ENCODE results near the gene DOCK6. TPM values are rescaled to one million over a fixed set of nuclear protein-coding genes. Genes with fewer than 3 reads are reported as not detected.
A peak's percentile ranks its signal among the peaks of the same experiment; 100 is the strongest.
"Not testable (repeated sequence)": the region's sequence is repeated elsewhere in the genome, so short reads cannot be mapped to it uniquely, and the experiment has no call there.

DOCK6 gene
- total RNA-seq, 1 experiment from 2014 or later, result 61.7 TPM

DNA sequence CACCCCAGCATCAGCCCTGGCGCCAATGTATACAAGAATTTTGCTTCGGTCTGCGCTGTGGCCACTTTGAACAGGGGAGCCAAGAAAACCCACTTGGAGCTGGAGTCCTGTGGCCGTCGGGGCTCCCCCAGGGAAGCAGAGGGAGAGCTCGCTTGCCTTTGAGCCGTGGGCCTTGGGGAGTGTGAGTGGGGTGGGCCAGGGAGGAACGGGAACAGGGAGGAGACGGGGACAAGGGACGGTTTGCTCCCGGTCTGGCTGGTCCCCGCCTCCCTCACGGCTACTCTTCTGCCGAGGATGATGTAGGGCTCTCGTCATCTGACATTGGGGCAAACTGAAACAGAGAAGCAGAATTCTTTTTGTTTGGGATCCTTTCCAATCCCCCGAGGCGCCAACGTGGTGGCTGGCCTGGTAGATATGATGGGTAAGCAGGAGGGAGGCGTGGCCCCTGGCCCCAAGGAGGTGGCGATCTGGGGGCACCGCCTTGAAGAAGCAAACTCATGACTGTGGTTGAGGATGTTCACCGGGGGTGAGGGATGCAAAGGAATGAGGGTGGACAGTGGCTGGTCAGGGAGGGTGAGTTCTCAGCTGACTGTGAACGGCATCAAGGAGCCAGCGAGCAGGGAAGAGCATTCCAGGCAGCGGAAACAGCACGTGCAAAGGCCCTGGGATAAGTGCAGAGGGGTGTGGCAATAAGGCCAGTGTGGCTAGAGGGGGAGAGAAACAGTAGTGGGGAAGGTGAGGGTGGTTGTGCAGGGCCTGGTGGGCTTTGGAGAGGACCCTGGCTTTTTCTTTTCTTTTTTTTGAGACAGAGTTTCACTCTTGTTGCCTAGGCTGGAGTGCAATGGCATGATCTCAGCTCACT lies 95.8 kb downstream of the DOCK6 start:
- ChIA-PET CTCF (interaction anchor here (0.6 to 1.4 kb wide), 2 partner anchors 22 to 28 kb away, joined by 5 to 7 read pairs; no protein-coding TSS in a partner anchor), POLR2A (interaction anchor here (0.8 to 2.9 kb wide), 5 partner anchors 9 to 23 kb away, joined by 3 to 15 read pairs (median 3); no protein-coding TSS in a partner anchor)
- H3K4me1 Mint-ChIP-seq (ENCODE audit: insufficient read depth, unreplicated experiment), result peaks cover 12% of the 10 kb centered on the region
- no peak overlapping the region for H3K4me3 Mint-ChIP-seq (ENCODE audit: unreplicated experiment)
- peaks cover 74% of the 10 kb centered on the region for H3K36me3 Mint-ChIP-seq (ENCODE audit: insufficient read depth, unreplicated experiment)
- no peak overlapping the region for H3K27ac Mint-ChIP-seq (ENCODE audit: low read depth, unreplicated experiment)
- BruUV-seq (replicated peaks), result no TSS peak
- no peaks in the 10 kb centered on the region for H3K27me3 Mint-ChIP-seq (ENCODE audit: insufficient read depth, unreplicated experiment)
- H3K9me3 Mint-ChIP-seq (ENCODE audit: unreplicated experiment), result no peaks in the 10 kb centered on the region
- TF ChIP-seq, protein P1, sequence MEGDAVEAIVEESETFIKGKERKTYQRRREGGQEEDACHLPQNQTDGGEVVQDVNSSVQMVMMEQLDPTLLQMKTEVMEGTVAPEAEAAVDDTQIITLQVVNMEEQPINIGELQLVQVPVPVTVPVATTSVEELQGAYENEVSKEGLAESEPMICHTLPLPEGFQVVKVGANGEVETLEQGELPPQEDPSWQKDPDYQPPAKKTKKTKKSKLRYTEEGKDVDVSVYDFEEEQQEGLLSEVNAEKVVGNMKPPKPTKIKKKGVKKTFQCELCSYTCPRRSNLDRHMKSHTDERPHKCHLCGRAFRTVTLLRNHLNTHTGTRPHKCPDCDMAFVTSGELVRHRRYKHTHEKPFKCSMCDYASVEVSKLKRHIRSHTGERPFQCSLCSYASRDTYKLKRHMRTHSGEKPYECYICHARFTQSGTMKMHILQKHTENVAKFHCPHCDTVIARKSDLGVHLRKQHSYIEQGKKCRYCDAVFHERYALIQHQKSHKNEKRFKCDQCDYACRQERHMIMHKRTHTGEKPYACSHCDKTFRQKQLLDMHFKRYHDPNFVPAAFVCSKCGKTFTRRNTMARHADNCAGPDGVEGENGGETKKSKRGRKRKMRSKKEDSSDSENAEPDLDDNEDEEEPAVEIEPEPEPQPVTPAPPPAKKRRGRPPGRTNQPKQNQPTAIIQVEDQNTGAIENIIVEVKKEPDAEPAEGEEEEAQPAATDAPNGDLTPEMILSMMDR (IDR thresholded peaks at IDR 0.05; ENCODE audit: unreplicated experiment), result no peak
- no peak for DNase-seq (ENCODE audit: unreplicated experiment)
- intact Hi-C loops (cut with micrococcal nuclease), result no loop called here

DNA sequence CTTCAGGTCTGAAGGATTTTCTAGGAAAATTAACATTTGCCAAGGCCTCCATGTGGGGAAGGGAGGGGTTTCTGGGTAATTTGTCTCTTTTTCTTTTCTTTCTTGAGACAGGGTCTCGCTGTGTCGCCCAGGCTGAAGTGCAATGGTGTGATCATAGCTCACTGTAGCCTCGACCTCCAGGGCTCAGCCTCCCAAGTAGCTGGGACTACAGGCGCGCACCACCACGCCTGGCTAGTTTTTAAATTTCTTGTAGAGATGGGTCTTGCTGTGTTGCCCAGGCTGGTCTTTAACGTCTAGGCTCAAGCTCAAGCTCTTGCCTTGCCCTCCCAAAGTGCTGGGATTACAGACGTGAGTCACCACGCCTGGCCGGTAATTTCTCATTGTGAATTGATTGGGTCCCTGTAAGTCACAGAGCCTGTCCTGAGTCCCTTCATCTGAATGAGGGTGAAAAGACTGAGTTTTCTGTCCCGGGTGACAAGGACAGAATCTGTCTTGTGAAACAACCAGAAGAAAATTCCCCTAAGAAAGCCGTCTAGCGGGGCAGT lies 96.8 kb downstream of the DOCK6 start:
- TF ChIP-seq, protein P1 (IDR thresholded peaks at IDR 0.05; ENCODE audit: unreplicated experiment), result no peak
- Mint-ChIP-seq H3K27me3 (ENCODE audit: insufficient read depth, unreplicated experiment) (no peaks in the 10 kb centered on the region), H3K4me3 (ENCODE audit: unreplicated experiment) (no peak overlapping the region), H3K9me3 (ENCODE audit: unreplicated experiment) (no peaks in the 10 kb centered on the region), H3K4me1 (ENCODE audit: insufficient read depth, unreplicated experiment) (peaks cover 12% of the 10 kb centered on the region), H3K27ac (ENCODE audit: low read depth, unreplicated experiment) (no peak overlapping the region), H3K36me3 (ENCODE audit: insufficient read depth, unreplicated experiment) (peaks cover 66% of the 10 kb centered on the region)
- DNase-seq (ENCODE audit: unreplicated experiment), result no peak
- ChIA-PET POLR2A (interaction anchor here (0.8 to 1.7 kb wide), 2 partner anchors 12 to 24 kb away, joined by 3 read pairs; no protein-coding TSS in a partner anchor), CTCF (interaction anchor here (0.6 kb wide), 1 partner anchor 23 kb away, joined by 7 read pairs; no protein-coding TSS in a partner anchor)
- intact Hi-C loops (cut with micrococcal nuclease), result no loop called here
- no TSS peak for BruUV-seq (replicated peaks)

DNA sequence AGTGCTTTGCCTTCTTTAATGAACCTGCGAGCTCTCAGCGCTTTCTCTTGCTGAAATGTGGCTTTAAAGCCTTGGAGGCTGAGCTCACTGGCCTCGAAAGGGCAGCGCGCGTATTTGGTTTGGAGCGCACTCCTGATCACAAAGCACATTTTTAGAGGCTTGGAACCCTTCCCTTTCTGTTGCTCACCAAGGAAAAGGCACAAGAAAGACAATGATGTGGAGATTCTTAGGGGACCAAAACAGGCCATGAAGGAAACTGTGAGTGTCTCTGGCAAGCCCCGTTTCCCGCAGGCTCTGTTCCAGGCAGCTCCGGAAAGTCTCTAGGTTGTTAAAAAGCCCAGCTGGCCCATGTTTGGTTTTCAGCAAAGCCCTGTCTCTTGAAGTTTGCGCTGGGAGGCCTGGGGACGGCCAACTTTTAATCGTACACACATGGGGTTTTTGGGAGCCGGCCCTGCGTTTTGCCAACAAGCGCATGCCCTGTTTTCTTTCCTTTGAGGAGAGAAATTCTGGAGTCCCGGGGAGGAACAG lies 97.4 kb downstream of the DOCK6 start:
- H3K36me3 Mint-ChIP-seq (ENCODE audit: insufficient read depth, unreplicated experiment), result peaks cover 60% of the 10 kb centered on the region
- H3K4me3 Mint-ChIP-seq (ENCODE audit: unreplicated experiment), result no peak overlapping the region
- intact Hi-C loops (cut with micrococcal nuclease), result no loop called here
- BruUV-seq (replicated peaks), result no TSS peak
- H3K27ac Mint-ChIP-seq (ENCODE audit: low read depth, unreplicated experiment), result no peak overlapping the region
- H3K27me3 Mint-ChIP-seq (ENCODE audit: insufficient read depth, unreplicated experiment), result no peaks in the 10 kb centered on the region
- no peak for DNase-seq (ENCODE audit: unreplicated experiment)
- TF ChIP-seq, protein P1 (IDR thresholded peaks at IDR 0.05; ENCODE audit: unreplicated experiment), result no peak
- H3K9me3 Mint-ChIP-seq (ENCODE audit: unreplicated experiment), result no peaks in the 10 kb centered on the region
- CTCF ChIA-PET, result no interaction called here
- POLR2A ChIA-PET, result interaction anchor here (0.5 to 1.8 kb wide), 4 partner anchors 9 to 26 kb away, joined by 3 to 11 read pairs (median 4); no protein-coding TSS in a partner anchor
- H3K4me1 Mint-ChIP-seq (ENCODE audit: insufficient read depth, unreplicated experiment), result peaks cover 12% of the 10 kb centered on the region

DNA sequence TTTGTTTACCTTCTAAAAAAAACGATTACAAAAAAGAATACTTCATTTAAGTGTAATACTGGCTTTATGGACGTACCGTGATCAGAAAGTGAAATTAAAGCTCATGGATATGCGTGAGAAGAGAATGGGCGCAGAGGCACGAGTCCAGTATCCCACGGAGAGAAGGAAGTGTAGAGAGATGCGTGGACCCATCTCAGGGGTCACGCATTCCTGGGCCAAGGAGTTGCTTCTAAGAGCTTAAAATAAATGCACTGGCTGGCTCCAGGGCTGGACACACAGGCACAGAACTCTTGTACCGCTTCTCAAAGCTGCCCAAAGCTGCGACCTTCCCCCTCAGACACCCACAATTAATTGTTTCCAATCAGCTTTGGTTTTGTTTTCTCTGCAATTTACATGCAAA lies 98.0 kb downstream of the DOCK6 start:
- intact Hi-C loops (cut with micrococcal nuclease), result no loop called here
- DNase-seq (ENCODE audit: unreplicated experiment), result no peak
- ChIA-PET CTCF (interaction anchor here (0.8 to 1.4 kb wide), 3 partner anchors 9 to 21 kb away, joined by 3 to 4 read pairs (median 3); partner anchors contain the start of gene SPC24), POLR2A (interaction anchor here (0.7 to 1.8 kb wide), 5 partner anchors 12 to 41 kb away, joined by 3 to 11 read pairs (median 4); no protein-coding TSS in a partner anchor)
- H3K9me3 Mint-ChIP-seq (ENCODE audit: unreplicated experiment), result no peaks in the 10 kb centered on the region
- TF ChIP-seq, protein P1 (IDR thresholded peaks at IDR 0.05; ENCODE audit: unreplicated experiment), result no peak
- H3K27ac Mint-ChIP-seq (ENCODE audit: low read depth, unreplicated experiment), result no peak overlapping the region
- no peaks in the 10 kb centered on the region for H3K27me3 Mint-ChIP-seq (ENCODE audit: insufficient read depth, unreplicated experiment)
- peaks cover 12% of the 10 kb centered on the region for H3K4me1 Mint-ChIP-seq (ENCODE audit: insufficient read depth, unreplicated experiment)
- BruUV-seq (replicated peaks), result TSS peak; percentile 63
- H3K4me3 Mint-ChIP-seq (ENCODE audit: unreplicated experiment), result no peak overlapping the region
- peaks cover 53% of the 10 kb centered on the region for H3K36me3 Mint-ChIP-seq (ENCODE audit: insufficient read depth, unreplicated experiment)

DNA sequence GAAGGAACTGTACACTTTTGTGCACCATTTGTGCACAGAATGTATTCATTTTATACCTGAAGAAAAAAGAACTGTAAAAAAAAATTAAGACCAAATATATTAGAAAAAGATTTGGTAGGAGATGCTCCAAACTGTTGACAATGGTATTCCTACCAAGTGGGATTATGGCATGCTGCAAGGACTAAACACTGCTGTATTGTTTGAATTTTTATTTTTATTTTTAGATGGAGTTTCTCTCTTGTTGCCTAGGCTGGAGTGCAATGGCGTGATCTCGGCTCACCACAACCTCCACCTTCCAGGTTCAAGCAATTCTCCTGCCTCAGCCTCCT lies 101.9 kb downstream of the DOCK6 start:
- CTCF ChIA-PET, result interaction anchor here (0.6 to 0.7 kb wide), 2 partner anchors 21 to 59 kb away, joined by 3 to 5 read pairs; no protein-coding TSS in a partner anchor
- BruUV-seq (replicated peaks); DNase-seq (ENCODE audit: unreplicated experiment); H3K27ac Mint-ChIP-seq (ENCODE audit: low read depth, unreplicated experiment); H3K4me1 Mint-ChIP-seq (ENCODE audit: insufficient read depth, unreplicated experiment); POLR2A ChIA-PET; intact Hi-C loops (cut with micrococcal nuclease); H3K9me3 Mint-ChIP-seq (ENCODE audit: unreplicated experiment); H3K4me3 Mint-ChIP-seq (ENCODE audit: unreplicated experiment); H3K27me3 Mint-ChIP-seq (ENCODE audit: insufficient read depth, unreplicated experiment): not testable (repeated sequence)
- peaks cover 21% of the 10 kb centered on the region for H3K36me3 Mint-ChIP-seq (ENCODE audit: insufficient read depth, unreplicated experiment)

All from MCF 10A (cell line).